Prostate gland (tissue), 2 donors: ENCODE results near the gene ALK. TPM values are rescaled to one million over a fixed set of nuclear protein-coding genes. Genes with fewer than 3 reads are reported as not detected.

ENCODE experiments used
- DNase-seq: peaks from one replicate; pipeline ENCODE4 v3.0.0-alpha.2; 2019; ENCODE audit warnings: low spot score
- H3K27ac ChIP-seq, 2 donors: fragments of 200-600 bp; sonication (generic); 2 replicates each; pipeline ENCODE4 v1.5.1; 2017 to 2019
- H3K27me3 ChIP-seq: fragments of 200-600 bp; sonication (generic); replicated peaks from 2 replicates; pipeline ENCODE4 v1.5.1; 2019; ENCODE audit not compliant: insufficient read depth
- H3K36me3 ChIP-seq, 2 donors: fragments of 200-600 bp; sonication (generic); 1 replicate in 1 of 2; 2 replicates in 1 of 2; pipeline versions ENCODE4 v1.5.1 to v1.8.1; 2017 to 2019
- H3K4me1 ChIP-seq: fragments of 200-600 bp; sonication (generic); replicated peaks from 2 replicates; pipeline ENCODE4 v1.5.1; 2019
- H3K4me3 ChIP-seq, 2 donors: fragments of 200-600 bp; sonication (generic); 2 replicates each; pipeline ENCODE4 v1.5.1; 2017 to 2019
- H3K9me3 ChIP-seq: fragments of 200-600 bp; sonication (generic); 2 replicates; pipeline ENCODE4 v1.5.1; 2017
- CTCF ChIP-seq, 4 experiments: fragments of 200-600 bp in 2 of 4; fragments of 450-650 bp in 2 of 4; sonication (generic) in 2 of 4; IDR thresholded peaks; 1 replicate in 3 of 4; 2 replicates in 1 of 4; pipeline ENCODE4 v1.5.1; 2016 to 2019; ENCODE audit warnings: antibody characterized with exemption in 4 of 4, mild to moderate bottlenecking in 2 of 4, moderate library complexity in 2 of 4
- POLR2A ChIP-seq: fragments of 450-650 bp; IDR thresholded peaks from one replicate; pipeline ENCODE4 v1.6.1; 2016; ENCODE audit warnings: antibody characterized with exemption, mild to moderate bottlenecking
- POLR2AphosphoS5 ChIP-seq: sonication (generic); formaldehyde crosslinking; IDR thresholded peaks from one replicate; pipeline ENCODE4 v1.6.1; 2017; ENCODE audit warnings: antibody characterized with exemption
- WGBS: methylation state at CpG from one replicate; pipeline ENCODE4 v1.1.5; 2018; 5-methylcytosine and 5-hydroxymethylcytosine counted together
- intact Hi-C: fragments of 100-400 bp; cut with DNase I; formaldehyde crosslinking; loops from one replicate; pipeline ENCODE4 v1.14.2; 2022
- total RNA-seq, 2 donors: library from RNA; depleted of rRNA; stranded (reverse); fragments of >200 nt; gene quantifications; one replicate each; pipeline ENCODE4 v1.1.0, GENCODE V29; 2016

The ALK gene
- total RNA-seq, 2 donors from 2014 or later: 0.14 to 1.2 TPM

GRCh38 chr2:29222381-29223179, 698.8 kb downstream of the ALK start:
- no peaks in the 10 kb centered on the region for H3K9me3 ChIP-seq
- no peak for DNase-seq
- H3K36me3 ChIP-seq: no peaks in the 10 kb centered on the region
- H3K4me1 ChIP-seq: no peaks in the 10 kb centered on the region
- no peaks in the 10 kb centered on the region for H3K27me3 ChIP-seq
- no peak overlapping the region for H3K4me3 ChIP-seq
- intact Hi-C loops: no loop called here
- no peak overlapping the region for H3K27ac ChIP-seq
- 82% methylated on average over 11 of the region's 11 CpGs for WGBS
- TF ChIP-seq POLR2A: no peak
- no peak for TF ChIP-seq CTCF (IDR thresholded peaks at IDR 0.05)
- TF ChIP-seq POLR2AphosphoS5: no peak

- Histone ChIP-seq H3K4me3 (no peak overlapping the region), H3K9me3 (no peaks in the 10 kb centered on the region), H3K27me3 (no peaks in the 10 kb centered on the region), H3K27ac (no peak overlapping the region), H3K36me3 (no peaks in the 10 kb centered on the region), H3K4me1 (no peaks in the 10 kb centered on the region)
- no peak for DNase-seq
- TF ChIP-seq POLR2AphosphoS5: no peak
- no peak for TF ChIP-seq POLR2A
- no peak for TF ChIP-seq CTCF (IDR thresholded peaks at IDR 0.05)
- 88% methylated on average over 12 of the region's 12 CpGs for WGBS
- intact Hi-C loops: no loop called here
Observed at GRCh38 chr2:29220506-29221270, 700.7 kb downstream of the ALK start.

- WGBS: 98% methylated on average over 4 of the region's 4 CpGs
- H3K27ac ChIP-seq: no peak overlapping the region
- no peak overlapping the region for H3K4me3 ChIP-seq
- H3K9me3 ChIP-seq: no peaks in the 10 kb centered on the region
- intact Hi-C loops: loop anchor here (10.0 kb wide), 1 partner anchor 625 kb away; no protein-coding TSS in a partner anchor
- no peak for DNase-seq
- H3K4me1 ChIP-seq: no peaks in the 10 kb centered on the region
- no peak for TF ChIP-seq POLR2AphosphoS5
- TF ChIP-seq POLR2A: no peak
- no peak for TF ChIP-seq CTCF (IDR thresholded peaks at IDR 0.05)
- H3K27me3 ChIP-seq: no peaks in the 10 kb centered on the region
- no peaks in the 10 kb centered on the region for H3K36me3 ChIP-seq
Observed at GRCh38 chr2:29219374-29219773, 702.0 kb downstream of the ALK start.

GRCh38 chr2:29218550-29219125, 702.7 kb downstream of the ALK start:
- Histone ChIP-seq H3K27ac (no peak overlapping the region), H3K9me3 (no peaks in the 10 kb centered on the region), H3K4me1 (no peaks in the 10 kb centered on the region), H3K27me3 (no peaks in the 10 kb centered on the region), H3K36me3 (no peaks in the 10 kb centered on the region), H3K4me3 (no peak overlapping the region)
- 86% methylated on average over 4 of the region's 4 CpGs for WGBS
- TF ChIP-seq POLR2A (no peak), POLR2AphosphoS5 (no peak)
- intact Hi-C loops: loop anchor here (10.0 kb wide), 1 partner anchor 626 kb away; no protein-coding TSS in a partner anchor
- no peak for DNase-seq

GRCh38 chr2:29218071-29218470, 703.3 kb downstream of the ALK start:
- no peaks in the 10 kb centered on the region for H3K36me3 ChIP-seq
- WGBS: 85% methylated on average over 6 of the region's 6 CpGs
- no peak for DNase-seq
- TF ChIP-seq POLR2A (no peak), CTCF (IDR thresholded peaks at IDR 0.05) (no peak), POLR2AphosphoS5 (no peak)
- no peak overlapping the region for H3K27ac ChIP-seq
- H3K27me3 ChIP-seq: no peaks in the 10 kb centered on the region
- no peaks in the 10 kb centered on the region for H3K4me1 ChIP-seq
- no peaks in the 10 kb centered on the region for H3K9me3 ChIP-seq
- no peak overlapping the region for H3K4me3 ChIP-seq
- intact Hi-C loops: loop anchor here (10.0 kb wide), 1 partner anchor 627 kb away; no protein-coding TSS in a partner anchor
